GM10847 (cell line): ENCODE results near the gene UBR3.

Experiments used
- POLR2A ChIP-seq: IDR thresholded peaks from 2 replicates; pipeline ENCODE4 v1.6.1; 2011; ENCODE audit not compliant: insufficient read length; ENCODE audit errors: extremely low read depth

Gene UBR3

DNA sequence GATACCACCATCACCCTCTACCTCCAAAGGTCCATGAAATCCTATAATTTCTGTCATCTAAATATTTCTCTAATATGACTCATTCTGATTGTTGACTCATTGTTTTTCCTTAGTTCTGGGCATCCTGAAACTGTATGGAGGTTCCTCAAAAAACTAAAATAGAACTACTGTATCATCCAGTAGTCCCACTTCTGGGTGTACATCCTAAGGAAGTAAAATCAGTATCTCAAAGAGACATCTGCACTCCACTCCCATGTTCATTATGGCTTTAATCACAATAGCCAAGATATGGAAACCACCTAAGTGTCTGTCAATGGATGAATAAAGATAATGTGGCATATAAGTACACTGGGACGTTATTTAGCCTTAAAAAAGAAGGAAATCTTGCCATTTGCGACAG is 224.9 kb downstream of the UBR3 start:
- TF ChIP-seq POLR2A, result no peak

DNA sequence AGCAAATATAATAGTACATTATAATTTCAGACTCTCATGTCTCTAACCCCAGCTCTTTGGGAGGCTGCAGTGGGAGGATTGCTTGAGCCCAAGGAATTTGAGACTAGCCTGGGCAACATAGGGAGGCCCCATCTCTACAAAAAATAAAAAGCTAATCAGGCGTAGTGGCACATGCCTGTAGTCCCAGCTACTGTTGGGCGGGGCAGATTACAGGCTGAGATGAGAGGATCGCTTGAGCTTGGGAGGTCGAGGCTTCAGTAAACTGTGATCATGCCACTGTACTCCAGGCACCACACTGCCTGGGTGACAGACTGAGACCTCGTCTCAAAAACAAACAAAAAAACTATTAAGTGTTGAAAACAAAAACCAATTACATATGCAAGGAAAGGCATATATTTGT is 227.7 kb downstream of the UBR3 start:
- no peak for TF ChIP-seq POLR2A

DNA sequence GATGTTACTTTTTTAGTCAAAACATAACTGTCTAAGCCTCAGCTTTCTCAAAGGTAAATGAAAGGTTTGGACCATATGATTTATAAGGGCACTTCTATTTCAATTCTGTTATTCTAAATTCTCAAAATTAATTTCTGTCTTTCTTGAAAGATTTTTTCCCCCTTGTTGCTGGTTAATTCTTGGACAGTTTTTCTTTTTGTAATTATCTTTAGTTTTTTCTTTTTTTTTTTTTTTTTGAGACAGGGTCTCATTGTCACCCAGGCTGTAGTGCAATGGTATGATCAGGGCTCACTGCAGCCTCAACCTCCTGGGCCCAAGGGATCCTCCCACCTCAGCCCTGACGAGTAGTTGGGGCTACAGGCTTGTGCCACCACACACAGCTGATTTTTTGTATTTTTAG is 229.6 kb downstream of the UBR3 start:
- TF ChIP-seq POLR2A, result no peak

DNA sequence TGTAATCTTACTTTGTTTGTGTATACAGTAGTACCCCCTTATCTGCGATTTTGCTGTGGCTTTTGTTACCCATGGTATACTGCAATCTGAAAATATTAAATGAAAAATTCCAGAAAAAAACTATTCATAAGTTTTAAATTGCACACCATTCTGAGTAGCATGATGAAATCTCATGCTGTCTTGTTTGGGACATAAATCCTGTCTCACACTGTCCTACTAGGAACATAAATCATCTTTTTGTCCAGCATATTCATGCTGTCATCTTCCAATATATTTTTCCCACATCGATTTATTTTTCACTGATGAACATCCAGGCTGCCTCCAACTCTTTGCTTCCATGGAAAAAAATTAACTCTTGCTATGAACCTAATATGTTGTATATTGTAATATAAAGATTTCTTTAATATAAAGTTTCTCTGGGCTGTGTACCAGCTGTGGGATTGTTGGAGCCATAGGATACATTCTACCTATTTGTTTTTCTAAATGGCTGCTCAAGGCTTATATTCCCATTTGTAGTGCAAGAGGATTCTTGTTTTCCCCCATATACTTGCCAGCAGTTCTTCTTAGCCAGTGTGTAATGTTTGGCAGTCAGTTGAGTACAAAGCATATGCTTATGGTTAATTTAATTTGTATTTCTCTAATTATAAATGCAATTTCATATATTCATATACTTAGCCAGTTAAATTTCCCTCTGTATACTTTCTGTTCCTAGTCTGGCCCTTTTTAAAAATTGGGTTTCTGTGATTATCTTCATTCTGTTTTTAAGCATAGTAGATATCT is 236.4 kb downstream of the UBR3 start:
- no peak for TF ChIP-seq POLR2A

DNA sequence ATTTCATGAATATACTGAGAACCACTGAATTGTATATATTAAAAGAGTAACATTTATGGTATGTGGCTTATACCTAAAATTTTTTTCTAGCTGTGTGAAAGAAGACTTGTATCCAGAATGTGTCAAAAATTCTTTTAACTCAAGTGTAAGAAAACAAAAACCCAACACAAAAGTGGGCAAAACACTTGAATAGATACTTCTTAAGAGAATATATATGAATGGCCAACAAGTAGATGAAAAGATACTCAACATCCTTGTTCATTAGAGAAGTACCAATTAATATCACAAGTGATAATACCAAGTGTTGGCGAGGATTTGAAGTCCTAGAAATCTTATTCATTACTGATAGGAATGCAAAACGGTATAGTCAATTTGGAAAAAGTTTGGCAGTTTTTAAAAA is 243.5 kb downstream of the UBR3 start:
- no peak for TF ChIP-seq POLR2A

DNA sequence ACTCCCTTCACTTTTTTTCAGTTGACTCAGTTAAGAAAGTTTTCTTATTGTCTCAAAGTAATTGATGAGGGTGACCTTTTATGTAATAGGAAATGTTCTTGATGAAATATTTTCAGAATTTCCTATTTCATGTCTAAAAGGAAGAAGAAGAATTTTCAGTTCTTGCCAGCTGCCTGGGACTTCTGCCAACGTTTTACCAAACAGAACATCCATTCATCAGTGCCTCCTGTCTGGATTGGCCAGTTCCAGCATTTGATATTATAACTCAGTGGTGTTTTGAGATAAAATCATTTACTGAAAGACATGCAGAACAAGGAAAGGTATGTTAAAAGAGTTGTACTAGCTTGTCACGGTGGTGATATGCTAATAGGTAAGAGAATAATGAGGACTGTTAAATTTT is 246.0 kb downstream of the UBR3 start:
- no peak for TF ChIP-seq POLR2A

DNA sequence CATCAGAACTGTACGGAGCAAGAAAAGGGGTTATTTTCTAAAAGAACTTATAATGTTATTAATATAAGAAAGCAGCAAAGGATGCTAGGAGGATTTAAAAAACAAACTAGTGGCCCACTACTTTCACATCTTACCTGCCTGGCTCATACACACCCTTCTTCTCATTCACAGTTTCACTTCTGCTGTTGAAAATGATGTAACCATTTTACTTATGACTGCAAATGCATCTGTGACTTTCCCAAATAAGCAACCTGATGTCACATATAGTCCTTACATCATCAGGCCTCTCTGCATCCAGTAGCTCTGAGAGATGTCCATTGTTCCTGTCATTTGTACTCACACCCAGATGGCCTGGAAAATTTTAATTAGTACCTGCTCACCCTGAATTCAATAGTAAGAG is 248.9 kb downstream of the UBR3 start:
- no peak for TF ChIP-seq POLR2A

DNA sequence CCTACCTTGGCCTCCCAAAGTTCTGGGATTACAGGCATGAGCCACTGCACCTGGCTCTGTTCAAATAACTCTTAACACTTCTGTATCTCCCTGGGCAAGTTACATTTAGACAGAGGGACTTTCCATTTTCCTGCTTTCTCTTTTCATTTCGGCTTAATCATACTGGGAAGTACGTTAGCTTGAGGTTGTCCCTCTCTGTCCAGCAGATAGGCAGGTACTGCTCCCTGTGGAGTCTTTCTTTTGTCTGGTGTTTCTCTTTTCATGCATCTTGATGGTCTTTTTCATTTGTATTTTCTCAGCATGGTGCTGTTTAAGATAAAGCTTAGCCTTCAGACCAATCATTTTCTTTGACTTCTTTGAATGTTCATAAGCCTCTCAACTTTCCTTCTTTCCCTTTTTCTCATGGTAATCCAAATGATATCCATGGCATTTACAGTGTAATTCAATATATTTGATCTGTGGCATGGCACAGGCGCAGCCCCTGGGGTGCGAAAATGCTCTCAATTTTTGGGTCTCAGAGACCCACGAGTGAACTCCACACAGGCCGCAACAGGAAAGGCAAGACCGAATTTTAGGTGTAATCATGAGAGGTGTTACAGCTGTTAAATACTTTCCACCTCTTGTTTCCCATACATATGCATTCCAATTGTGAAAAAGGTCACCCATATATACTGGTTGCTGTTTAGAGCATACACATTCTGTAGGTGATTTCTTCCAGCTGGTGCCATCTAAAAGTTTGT is 250.7 kb downstream of the UBR3 start:
- no peak for TF ChIP-seq POLR2A

DNA sequence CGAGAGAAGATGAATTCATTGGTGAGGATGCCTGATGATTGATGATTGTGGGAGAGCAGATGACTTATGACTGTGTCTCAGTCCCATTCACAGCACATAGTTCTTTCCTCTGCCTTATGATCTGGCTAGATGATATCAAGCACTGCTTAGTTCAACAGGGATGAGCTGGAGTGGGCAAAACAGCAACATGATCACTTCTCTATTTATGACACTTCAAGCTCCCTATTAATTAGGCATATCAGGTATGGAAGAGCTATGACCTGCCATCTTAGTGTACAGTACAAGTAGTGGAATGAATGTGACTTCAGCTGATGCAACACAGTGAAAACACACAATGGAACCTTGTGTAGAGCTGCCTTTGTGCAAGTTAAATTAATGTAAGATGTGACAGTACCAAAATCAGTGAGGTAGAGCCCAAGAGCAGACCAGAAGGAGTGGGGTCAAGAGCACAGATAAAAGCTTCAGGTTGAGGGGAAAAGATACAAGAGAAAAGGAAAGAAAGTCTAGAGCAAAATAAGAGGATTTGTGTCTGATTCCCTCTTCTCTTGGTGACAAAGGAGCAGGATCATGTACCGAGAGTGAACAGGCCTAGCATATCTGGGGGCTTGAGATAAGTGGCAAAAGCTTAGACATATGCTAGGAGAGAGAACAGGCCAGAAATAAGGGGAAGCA is 257.7 kb downstream of the UBR3 start:
- TF ChIP-seq POLR2A, result no peak

DNA sequence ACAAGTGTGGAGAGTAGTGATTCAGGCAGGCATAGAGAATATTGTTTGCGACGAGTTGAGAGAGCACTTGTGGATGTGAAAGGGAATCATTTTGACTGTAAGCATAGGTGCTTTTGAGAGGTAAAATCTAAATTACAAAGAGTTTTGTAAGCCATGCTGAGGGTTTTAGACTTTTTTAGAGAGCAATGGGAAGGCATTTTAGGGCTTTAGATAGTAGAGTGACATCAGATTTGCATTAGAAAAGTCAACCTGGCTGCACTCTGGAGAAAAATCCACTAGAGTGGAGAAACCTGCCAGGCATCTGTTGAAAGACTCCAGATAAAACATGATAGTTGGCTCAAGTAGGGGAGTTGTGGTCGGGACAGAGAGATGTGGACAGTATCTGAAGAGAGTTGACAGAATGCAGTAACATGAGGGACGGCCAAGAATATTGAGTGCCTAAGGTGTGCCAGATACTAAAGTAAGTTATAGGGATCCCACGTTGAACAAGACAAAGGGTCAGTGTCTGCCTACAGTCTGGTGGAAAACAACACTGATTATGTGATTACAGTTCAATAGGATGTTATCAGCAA is 258.9 kb downstream of the UBR3 start:
- TF ChIP-seq POLR2A, result no peak

DNA sequence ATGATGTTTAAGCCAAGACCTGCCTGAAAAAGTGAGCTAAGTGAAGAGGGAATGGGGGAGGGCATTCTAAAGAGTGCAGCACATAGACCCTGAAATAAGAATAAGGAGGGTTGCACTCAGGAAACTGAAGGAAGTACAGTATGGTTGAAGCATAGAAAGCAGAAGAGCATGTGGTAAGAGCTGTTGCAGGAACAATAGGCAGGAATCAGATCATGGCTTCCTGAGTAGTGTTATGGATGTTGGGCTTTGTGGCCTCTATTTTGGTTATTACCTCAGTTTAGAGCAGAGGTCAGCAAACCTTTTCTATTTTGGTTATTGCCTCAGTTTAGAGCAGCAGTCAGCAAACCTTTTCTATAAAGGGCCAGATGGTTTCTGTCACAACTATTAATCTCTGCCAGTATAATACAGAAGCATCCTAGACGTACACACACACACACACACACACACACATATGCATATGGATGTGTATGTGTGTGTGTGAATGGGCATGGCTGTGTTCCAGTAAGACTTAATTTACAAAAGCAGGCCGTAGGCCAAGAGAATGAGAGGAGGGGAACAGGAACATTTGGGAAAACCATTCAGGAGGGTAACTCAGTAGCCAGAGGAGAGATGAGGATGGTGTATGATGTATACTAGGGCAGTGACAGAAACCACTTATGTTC is 259.6 kb downstream of the UBR3 start:
- TF ChIP-seq POLR2A, result no peak

DNA sequence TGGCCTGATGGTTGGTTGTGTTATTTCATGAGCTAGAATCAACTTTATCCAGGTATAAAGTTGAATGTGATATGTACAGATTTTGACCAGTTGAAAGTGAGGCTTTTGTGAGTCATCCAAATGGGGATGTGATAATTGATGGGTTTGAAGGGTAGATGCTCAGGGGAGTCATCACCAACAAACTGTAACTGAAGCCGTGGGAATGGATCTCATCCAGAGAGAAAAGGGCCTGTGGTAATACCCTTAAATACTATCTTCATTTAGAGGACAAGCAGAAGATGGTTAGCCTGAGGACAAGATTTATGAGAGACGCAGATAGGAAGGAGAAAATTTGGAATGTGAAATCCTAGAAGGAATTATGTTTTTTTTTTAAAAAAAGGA is 260.1 kb downstream of the UBR3 start:
- no peak for TF ChIP-seq POLR2A

DNA sequence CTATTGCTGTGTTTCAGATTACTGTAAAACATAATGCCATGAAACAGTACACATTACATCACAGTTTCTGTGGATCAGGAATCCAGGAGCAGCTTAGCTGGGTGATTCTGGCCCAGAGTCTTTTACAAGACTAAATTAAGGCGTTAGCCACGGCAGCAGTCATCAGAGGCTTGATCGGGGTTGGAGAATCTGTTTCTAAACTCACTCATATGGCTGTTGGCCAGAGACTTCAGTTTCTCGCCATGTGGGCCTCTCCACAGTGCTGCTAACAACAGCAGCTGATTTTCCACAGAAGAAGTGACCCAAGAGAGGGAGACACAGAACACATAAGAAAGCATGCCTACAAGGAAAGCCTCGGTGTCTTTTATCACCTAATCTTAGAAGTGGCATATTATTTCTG is 261.5 kb downstream of the UBR3 start:
- TF ChIP-seq POLR2A, result no peak

DNA sequence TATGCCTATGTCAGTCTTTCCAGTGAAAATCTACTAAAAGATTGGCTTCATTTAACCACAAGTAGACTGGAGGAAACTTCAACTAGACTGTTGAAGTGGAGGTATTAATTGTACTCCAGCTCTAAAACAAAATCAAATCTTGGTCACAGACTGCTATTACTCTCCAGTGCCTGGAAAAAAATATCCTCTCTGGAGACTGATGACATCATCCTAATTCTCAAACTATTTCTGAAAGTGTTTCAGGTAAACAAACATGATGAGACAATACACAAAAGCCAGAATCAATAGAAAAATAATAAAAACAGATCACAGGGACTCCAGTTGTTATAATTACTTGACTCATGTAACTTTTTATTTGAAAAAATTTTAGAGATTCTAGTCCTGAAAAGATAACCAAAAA is 263.0 kb downstream of the UBR3 start:
- TF ChIP-seq POLR2A, result no peak

DNA sequence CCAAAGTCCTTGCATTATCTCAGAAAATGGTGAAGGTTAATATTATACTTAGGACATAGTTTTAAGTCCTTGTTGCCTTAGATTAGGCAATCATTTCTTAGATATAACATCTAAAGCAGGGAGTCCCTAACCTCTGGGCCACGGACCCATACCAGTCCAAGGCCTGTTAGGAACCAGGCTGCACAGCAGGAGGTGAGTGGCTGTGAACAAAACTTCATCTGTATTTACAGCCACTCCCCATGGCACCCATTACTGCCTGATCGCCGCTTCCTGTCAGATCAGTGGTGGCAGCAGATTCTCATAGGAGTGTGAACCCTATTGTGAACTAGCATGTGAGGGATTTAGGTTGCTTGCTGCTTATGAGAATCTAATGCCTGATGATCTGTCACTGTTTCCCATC is 264.2 kb downstream of the UBR3 start:
- TF ChIP-seq POLR2A, result no peak

DNA sequence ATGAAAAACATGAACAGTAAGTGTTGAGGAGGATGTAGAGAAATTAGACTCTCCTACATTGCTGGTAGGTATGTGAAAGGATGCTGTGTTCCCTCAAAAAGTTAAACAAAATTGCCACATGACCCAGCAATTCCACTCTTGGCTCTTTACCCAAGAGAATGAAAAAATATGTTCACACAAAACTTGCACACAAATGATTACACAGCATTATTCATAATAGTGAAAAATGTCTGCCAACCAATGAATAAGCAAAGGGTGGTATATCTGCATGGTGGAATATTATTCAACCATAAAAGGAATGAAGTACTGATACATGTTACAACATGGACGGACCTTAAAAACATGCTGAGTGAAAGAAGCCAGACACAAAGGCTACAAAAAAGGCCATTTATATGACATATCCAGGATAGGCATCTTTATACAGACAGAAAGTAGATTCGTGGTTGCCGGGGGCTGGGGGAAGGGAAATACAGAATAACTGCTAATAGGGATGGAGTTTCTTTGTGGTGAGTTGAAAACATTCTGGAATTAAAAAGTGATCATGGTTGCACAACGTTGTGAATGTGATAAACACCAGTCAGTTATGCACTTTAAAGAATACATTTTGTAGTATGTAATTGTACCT is 265.3 kb downstream of the UBR3 start:
- TF ChIP-seq POLR2A, result no peak

DNA sequence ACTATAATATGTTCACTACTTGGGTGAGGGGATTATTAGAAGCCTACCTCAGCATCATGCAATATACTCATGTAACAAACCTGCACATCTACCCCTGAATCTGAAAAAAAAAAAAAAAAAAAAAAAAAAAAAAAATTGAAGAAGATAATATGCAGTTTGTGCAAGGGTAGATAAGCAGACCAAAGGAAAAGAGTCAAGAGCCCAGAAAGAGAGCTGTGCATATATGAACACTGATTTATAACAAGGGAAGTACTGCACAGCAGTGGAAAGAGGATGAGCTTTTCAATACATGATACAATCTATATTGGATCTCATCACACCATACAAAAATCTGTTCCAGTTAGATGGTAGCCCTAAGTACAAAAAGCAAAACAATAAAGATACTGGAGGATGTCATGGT is 268.1 kb downstream of the UBR3 start:
- no peak for TF ChIP-seq POLR2A
